ENCODE results near the gene TMED3. TPM values are rescaled to one million over a fixed set of nuclear protein-coding genes. Genes with fewer than 3 reads are reported as not detected.
A peak's percentile ranks its signal among the peaks of the same experiment; 100 is the strongest.

The TMED3 gene
- total RNA-seq, 2 experiments from 2014 or later: 40.1 to 41.4 TPM

GRCh38 chr15:79282371-79283251, 28.3 kb upstream of the TMED3 start, which contains the start of gene ANKRD34C:
Gene ANKRD34C, plus strand, starts transcription at chr15:79282722. Its CDS starts 10,563 bp downstream, at chr15:79293285.
- ATAC-seq: no peak
- Mint-ChIP-seq H3K27me3 (peaks cover 58% of the 10 kb centered on the region), H3K27ac (no peak within 1 kb of the TSS), H3K4me1 (ENCODE audit: low read depth) (peaks cover 3% of the 10 kb centered on the region), H3K36me3 (ENCODE audit: low read depth) (peaks cover 3% of the 10 kb centered on the region), H3K4me3 (no peak within 1 kb of the TSS), H3K9me3 (peaks cover 3% of the 10 kb centered on the region)
- intact Hi-C loops (cut with micrococcal nuclease): no loop called here
- no peak for TF ChIP-seq CTCF (IDR thresholded peaks at IDR 0.05)
- CTCF ChIA-PET: no interaction called here
- DNase-seq: no peak
- POLR2A ChIA-PET: no interaction called here

- Mint-ChIP-seq H3K36me3 (ENCODE audit: low read depth) (peaks cover 3% of the 10 kb centered on the region), H3K4me3 (no peak overlapping the region), H3K4me1 (ENCODE audit: low read depth) (peaks cover 3% of the 10 kb centered on the region), H3K9me3 (peaks cover 3% of the 10 kb centered on the region), H3K27me3 (peaks cover 63% of the 10 kb centered on the region), H3K27ac (no peak overlapping the region)
- no peak for TF ChIP-seq CTCF (IDR thresholded peaks at IDR 0.05)
- ATAC-seq (peak; percentile 60), DNase-seq (peak; percentile 44)
- POLR2A ChIA-PET: no interaction called here
- CTCF ChIA-PET: interaction anchor here (1.3 kb wide), 1 partner anchor 11 kb away, joined by 3 read pairs; no protein-coding TSS in a partner anchor
- intact Hi-C loops (cut with micrococcal nuclease): no loop called here
Observed at GRCh38 chr15:79283252-79284048, 27.5 kb upstream of the TMED3 start.

GRCh38 chr15:79290642-79291275, 20.2 kb upstream of the TMED3 start:
- intact Hi-C loops (cut with micrococcal nuclease): no loop called here
- ATAC-seq (peak; percentile 55), DNase-seq (no peak)
- Mint-ChIP-seq H3K4me3 (no peak overlapping the region), H3K4me1 (ENCODE audit: low read depth) (peaks cover 5% of the 10 kb centered on the region), H3K27me3 (peaks cover 25% of the 10 kb centered on the region), H3K9me3 (no peaks in the 10 kb centered on the region), H3K27ac (peak overlapping the region; percentile 32), H3K36me3 (ENCODE audit: low read depth) (no peaks in the 10 kb centered on the region)
- ChIA-PET CTCF (no interaction called here), POLR2A (no interaction called here)
- no peak for TF ChIP-seq CTCF (IDR thresholded peaks at IDR 0.05)

GRCh38 chr15:79292011-79292410, 18.9 kb upstream of the TMED3 start:
- Mint-ChIP-seq H3K36me3 (ENCODE audit: low read depth) (no peaks in the 10 kb centered on the region), H3K27me3 (peaks cover 18% of the 10 kb centered on the region), H3K9me3 (no peaks in the 10 kb centered on the region), H3K27ac (no peak overlapping the region), H3K4me1 (ENCODE audit: low read depth) (peaks cover 5% of the 10 kb centered on the region), H3K4me3 (no peak overlapping the region)
- POLR2A ChIA-PET: no interaction called here
- DNase-seq (no peak), ATAC-seq (no peak)
- CTCF ChIA-PET: no interaction called here
- TF ChIP-seq CTCF (IDR thresholded peaks at IDR 0.05): no peak
- intact Hi-C loops (cut with micrococcal nuclease): no loop called here

Data from activated CD8-positive, alpha-beta T cell treated with anti-CD3 and anti-CD28 coated beads for 36 hours (primary cell).